Cardiac muscle cell (in vitro differentiated cells and primary cell): ENCODE measurements around the gene BCL2L1. TPM values are rescaled to one million over a fixed set of nuclear protein-coding genes. Genes with fewer than 3 reads are reported as not detected.

Experiments
- DNase-seq, 2 donors: peaks; one replicate each; pipeline versions ENCODE4 v3.0.0 to v3.0.0-alpha.2; 2010 to 2017; ENCODE audit warnings: low read depth in 1 of 2, low spot score in 1 of 2
- H3K27ac ChIP-seq: fragments of 200-600 bp; sonication (generic); 2 replicates; pipeline ENCODE4 v1.5.1; 2016
- H3K27me3 ChIP-seq: fragments of 200-600 bp; sonication (generic); 2 replicates; pipeline ENCODE4 v1.6.0; 2016; ENCODE audit warnings: control low read depth
- H3K36me3 ChIP-seq: fragments of 200-600 bp; sonication (generic); 2 replicates; pipeline ENCODE4 v1.5.1; 2016; ENCODE audit warnings: control low read depth
- H3K4me1 ChIP-seq: fragments of 200-600 bp; sonication (generic); 2 replicates; pipeline ENCODE4 v1.8.1; 2017; ENCODE audit warnings: low read depth, mild to moderate bottlenecking, mixed run types
- H3K4me3 ChIP-seq: fragments of 200-600 bp; sonication (generic); 2 replicates; pipeline ENCODE4 v1.5.1; 2016; ENCODE audit warnings: mild to moderate bottlenecking
- H3K9me3 ChIP-seq: fragments of 200-600 bp; sonication (generic); 2 replicates; pipeline ENCODE4 v1.5.1; 2017; ENCODE audit warnings: low read depth, mild to moderate bottlenecking, control low read depth
- CTCF ChIP-seq: IDR thresholded peaks from 2 replicates; pipeline ENCODE4 v1.5.1; 2012; ENCODE audit warnings: low read depth, mild to moderate bottlenecking, low read length
- polyA plus RNA-seq: library from polyadenylated mRNA; unstranded; fragments of >200 nt; fragmentation: Nextera tagmentation; extraction: Ambion mirVana; gene quantifications from 2 replicates; pipeline ENCODE4 v1.2.1, GENCODE V29; 2016
- total RNA-seq: library from RNA; depleted of rRNA; stranded (reverse); fragments of >200 nt; gene quantifications from 2 replicates; pipeline ENCODE4 v1.2.3, GENCODE V29; 2016

The BCL2L1 gene
- total and polyA plus RNA-seq, 2 experiments from 2014 or later = 40.5 to 74.6 TPM

GRCh38 chr20:31687777-31688176, 34.9 kb downstream of the BCL2L1 start:
- no peak for DNase-seq
- Histone ChIP-seq H3K4me3 (no peak overlapping the region), H3K27ac (no peak overlapping the region), H3K4me1 (peaks cover 6% of the 10 kb centered on the region), H3K27me3 (no peaks in the 10 kb centered on the region), H3K36me3 (no peaks in the 10 kb centered on the region), H3K9me3 (no peaks in the 10 kb centered on the region)
- no peak for TF ChIP-seq CTCF

GRCh38 chr20:31685853-31686643, 36.6 kb downstream of the BCL2L1 start:
- Histone ChIP-seq H3K27me3 (no peaks in the 10 kb centered on the region), H3K9me3 (no peaks in the 10 kb centered on the region), H3K27ac (no peak overlapping the region), H3K4me3 (no peak overlapping the region), H3K36me3 (no peaks in the 10 kb centered on the region), H3K4me1 (no peaks in the 10 kb centered on the region)
- TF ChIP-seq CTCF = no peak
- no peak for DNase-seq

GRCh38 chr20:31684153-31685015, 38.3 kb downstream of the BCL2L1 start:
- Histone ChIP-seq H3K27ac (no peak overlapping the region), H3K36me3 (no peaks in the 10 kb centered on the region), H3K9me3 (no peaks in the 10 kb centered on the region), H3K4me3 (no peak overlapping the region), H3K4me1 (peaks cover 9% of the 10 kb centered on the region), H3K27me3 (no peaks in the 10 kb centered on the region)
- TF ChIP-seq CTCF = no peak
- DNase-seq = no peak

GRCh38 chr20:31682927-31683326, 39.7 kb downstream of the BCL2L1 start:
- TF ChIP-seq CTCF = no peak
- Histone ChIP-seq H3K4me1 (peaks cover 24% of the 10 kb centered on the region), H3K36me3 (no peaks in the 10 kb centered on the region), H3K4me3 (no peak overlapping the region), H3K27me3 (no peaks in the 10 kb centered on the region), H3K27ac (peak overlapping the region; percentile 57), H3K9me3 (no peaks in the 10 kb centered on the region)
- DNase-seq = no peak

- H3K9me3 ChIP-seq = no peaks in the 10 kb centered on the region
- H3K36me3 ChIP-seq = no peaks in the 10 kb centered on the region
- peaks cover 29% of the 10 kb centered on the region for H3K4me1 ChIP-seq
- TF ChIP-seq CTCF = no peak
- DNase-seq = no peak
- H3K4me3 ChIP-seq = no peak overlapping the region
- H3K27me3 ChIP-seq = no peaks in the 10 kb centered on the region
- peak overlapping the region; percentile 89 for H3K27ac ChIP-seq
These were observed 40.3 kb downstream of the BCL2L1 start for GRCh38 chr20:31682352-31682751.
